Esophagus muscularis mucosa (tissue), 4 donors: ENCODE results near the gene GLB1L3. TPM values are rescaled to one million over a fixed set of nuclear protein-coding genes. Genes with fewer than 3 reads are reported as not detected.

Experiments used
- DNase-seq: peaks from one replicate; pipeline ENCODE4 v3.0.0-alpha.2; 2017; ENCODE audit errors: extremely low spot score
- H3K27ac ChIP-seq, 4 donors: fragments of 200-600 bp; sonication (generic); replicated peaks in 1 of 4; 1 replicate in 3 of 4; 2 replicates in 1 of 4; pipeline ENCODE4 v1.5.1; 2016 to 2019; ENCODE audit warnings: mild to moderate bottlenecking in 1 of 4
- H3K27me3 ChIP-seq, 4 donors: fragments of 200-600 bp; sonication (generic); one replicate each; pipeline versions ENCODE4 v1.5.1 to v1.6.0; 2016 to 2019
- H3K36me3 ChIP-seq, 4 donors: fragments of 200-600 bp; sonication (generic); one replicate each; pipeline ENCODE4 v1.5.1; 2016 to 2019
- H3K4me1 ChIP-seq, 4 donors: fragments of 200-600 bp; sonication (generic); one replicate each; pipeline ENCODE4 v1.5.1; 2016 to 2019
- H3K4me3 ChIP-seq, 4 donors: fragments of 200-600 bp; sonication (generic); 1 replicate in 2 of 4; 2 replicates in 2 of 4; pipeline ENCODE4 v1.5.1; 2016 to 2019; ENCODE audit warnings: mild to moderate bottlenecking in 4 of 4, moderate library complexity in 1 of 4
- H3K9me3 ChIP-seq, 4 donors: fragments of 200-600 bp; sonication (generic); 1 replicate in 3 of 4; 2 replicates in 1 of 4; pipeline ENCODE4 v1.5.1; 2016 to 2019
- CTCF ChIP-seq, 3 experiments: fragments of 200-600 bp in 2 of 3; fragments of 450-650 bp in 1 of 3; sonication (generic) in 2 of 3; IDR thresholded peaks; one replicate each; pipeline ENCODE4 v1.5.1; 2017 to 2019; ENCODE audit warnings: antibody characterized with exemption in 3 of 3, mild to moderate bottlenecking in 2 of 3, moderate library complexity in 1 of 3
- EP300 ChIP-seq: sonication (generic); formaldehyde crosslinking; IDR thresholded peaks from one replicate; pipeline ENCODE4 v1.6.1; 2017; ENCODE audit warnings: antibody characterized with exemption
- POLR2A ChIP-seq: fragments of 450-650 bp; IDR thresholded peaks from one replicate; pipeline ENCODE4 v1.6.1; 2017; ENCODE audit warnings: antibody characterized with exemption, moderate library complexity, mild to moderate bottlenecking, low read depth
- POLR2AphosphoS5 ChIP-seq, 2 donors: sonication (generic); formaldehyde crosslinking; IDR thresholded peaks; one replicate each; pipeline ENCODE4 v1.6.1; 2017; ENCODE audit warnings: antibody characterized with exemption in 2 of 2
- WGBS: methylation state at CpG from one replicate; pipeline ENCODE4 v1.1.5; 2018; 5-methylcytosine and 5-hydroxymethylcytosine counted together
- intact Hi-C: fragments of 100-400 bp; cut with DNase I; formaldehyde crosslinking; loops from one replicate; pipeline ENCODE4 v1.15.1; 2023
- total RNA-seq, 4 donors: library from RNA; depleted of rRNA; stranded (reverse); fragments of >200 nt; gene quantifications; one replicate each; pipeline versions ENCODE4 v1.1.0 to v1.2.1, GENCODE V29; 2016

GLB1L3 gene
- total RNA-seq, 4 donors from 2014 or later: 0.29 to 0.42 (median 0.32) TPM; not detected in 1

- Histone ChIP-seq H3K27ac (no peak overlapping the region), H3K36me3 (no peaks in the 10 kb centered on the region), H3K27me3 (no peaks in the 10 kb centered on the region), H3K4me3 (no peak overlapping the region), H3K4me1 (no peaks in the 10 kb centered on the region), H3K9me3 (no peaks in the 10 kb centered on the region)
- TF ChIP-seq CTCF (IDR thresholded peaks at IDR 0.05) (no peak), POLR2AphosphoS5 (IDR thresholded peaks at IDR 0.05) (no peak), EP300 (no peak), POLR2A (no peak)
- intact Hi-C loops: no loop called here
- WGBS: 90% methylated on average over 9 of the region's 9 CpGs
- DNase-seq: no peak
These were observed 74.2 kb downstream of the GLB1L3 start for GRCh38 chr11:134350381-134350780.

- H3K27ac ChIP-seq: no peak overlapping the region
- WGBS: 84% methylated on average over 2 of the region's 2 CpGs
- no peaks in the 10 kb centered on the region for H3K36me3 ChIP-seq
- DNase-seq: no peak
- TF ChIP-seq EP300 (no peak), CTCF (IDR thresholded peaks at IDR 0.05) (no peak), POLR2A (no peak), POLR2AphosphoS5 (IDR thresholded peaks at IDR 0.05) (no peak)
- H3K27me3 ChIP-seq: no peaks in the 10 kb centered on the region
- H3K9me3 ChIP-seq: no peaks in the 10 kb centered on the region
- H3K4me1 ChIP-seq: no peaks in the 10 kb centered on the region
- H3K4me3 ChIP-seq: no peak overlapping the region
- intact Hi-C loops: no loop called here
These were observed 75.9 kb downstream of the GLB1L3 start for GRCh38 chr11:134352111-134352510.

GRCh38 chr11:134355136-134355535 is 79.0 kb downstream of the GLB1L3 start:
- intact Hi-C loops: no loop called here
- H3K9me3 ChIP-seq: no peaks in the 10 kb centered on the region
- no peak overlapping the region for H3K4me3 ChIP-seq
- H3K27ac ChIP-seq: no peak overlapping the region
- H3K27me3 ChIP-seq: no peaks in the 10 kb centered on the region
- WGBS: 57% methylated on average over 2 of the region's 2 CpGs
- DNase-seq: no peak
- peaks cover 0 to 2% (median under 1%) of the 10 kb centered on the region in 4 donors for H3K4me1 ChIP-seq
- no peak for TF ChIP-seq EP300
- no peak for TF ChIP-seq CTCF (IDR thresholded peaks at IDR 0.05)
- no peak for TF ChIP-seq POLR2A
- no peak for TF ChIP-seq POLR2AphosphoS5 (IDR thresholded peaks at IDR 0.05)
- no peaks in the 10 kb centered on the region for H3K36me3 ChIP-seq

- H3K27ac ChIP-seq: no peak overlapping the region
- peaks cover 0 to 6% (median 3%) of the 10 kb centered on the region in 4 donors for H3K4me1 ChIP-seq
- no peak for TF ChIP-seq EP300
- no peak for TF ChIP-seq POLR2A
- TF ChIP-seq CTCF (IDR thresholded peaks at IDR 0.05): no peak
- TF ChIP-seq POLR2AphosphoS5 (IDR thresholded peaks at IDR 0.05): no peak
- DNase-seq: no peak
- H3K9me3 ChIP-seq: no peaks in the 10 kb centered on the region
- WGBS: 88% methylated on average over 5 of the region's 5 CpGs
- no peaks in the 10 kb centered on the region for H3K36me3 ChIP-seq
- no peak overlapping the region for H3K4me3 ChIP-seq
- H3K27me3 ChIP-seq: no peaks in the 10 kb centered on the region
- intact Hi-C loops: no loop called here
These were observed 79.5 kb downstream of the GLB1L3 start for GRCh38 chr11:134355656-134356055.
